NAMALWA (cell line): ENCODE data around the gene CNTN4.

Experiments used
- DNase-seq: peaks from one replicate; pipeline ENCODE4 v3.0.0-alpha.2; 2015; ENCODE audit warnings: low spot score

Gene CNTN4

DNA sequence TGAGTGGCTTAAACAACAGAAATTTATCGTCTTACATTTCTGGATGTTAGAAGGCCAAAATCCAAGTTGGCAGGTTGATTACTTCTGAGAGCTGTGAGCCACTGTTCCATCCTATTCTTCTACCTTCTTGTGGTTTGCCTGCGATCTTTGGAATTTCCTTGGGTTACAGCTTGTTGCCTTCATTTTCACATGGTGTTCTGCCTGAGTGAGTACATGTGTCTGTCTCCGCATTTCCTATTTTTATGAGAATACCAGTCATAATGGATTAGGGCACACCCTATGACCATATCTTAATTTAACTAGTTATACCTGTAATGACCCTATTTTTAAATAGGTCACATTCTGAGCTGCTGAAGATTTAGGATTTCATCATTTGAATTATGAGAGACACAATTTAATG is 294.3 kb downstream of the CNTN4 start:
- no peak for DNase-seq

DNA sequence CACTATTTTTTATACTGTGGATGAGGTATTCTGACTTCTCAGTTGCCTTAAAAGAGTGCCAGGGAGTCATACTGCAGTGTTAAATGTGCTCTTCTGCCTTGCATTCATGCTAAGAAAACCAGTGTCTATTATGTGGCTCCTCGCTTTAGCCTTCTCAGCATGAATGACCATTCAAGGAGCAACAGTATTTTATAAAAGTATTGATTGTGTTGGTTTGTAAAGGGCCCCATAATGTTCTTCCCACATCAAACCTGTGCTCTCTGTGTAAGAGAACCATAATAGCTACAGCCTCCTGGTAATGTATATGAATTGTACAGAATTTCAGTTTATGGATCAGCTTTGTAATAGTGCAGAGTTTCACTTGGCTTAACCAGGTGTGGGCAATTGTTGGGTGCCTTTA is 316.4 kb downstream of the CNTN4 start:
- no peak for DNase-seq

DNA sequence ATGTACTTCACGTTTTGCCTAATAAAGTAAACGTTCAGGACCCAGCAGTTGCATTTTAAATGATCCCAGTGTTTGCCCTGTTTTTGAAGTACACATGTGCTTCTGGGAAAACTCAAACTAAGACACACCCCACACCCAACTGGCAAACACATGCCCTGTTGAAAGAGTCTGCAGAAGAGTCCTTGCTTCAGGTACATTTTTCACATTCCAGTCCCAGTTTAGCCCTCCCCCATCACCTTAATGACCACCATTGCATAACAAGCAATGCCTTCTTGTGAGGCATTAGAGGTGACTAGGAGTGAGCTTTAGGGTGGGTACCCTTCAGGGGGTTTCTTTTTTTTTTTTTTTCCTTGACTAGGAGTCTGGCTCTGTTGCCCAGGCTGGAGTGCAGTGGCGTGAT is 322.3 kb downstream of the CNTN4 start:
- no peak for DNase-seq

DNA sequence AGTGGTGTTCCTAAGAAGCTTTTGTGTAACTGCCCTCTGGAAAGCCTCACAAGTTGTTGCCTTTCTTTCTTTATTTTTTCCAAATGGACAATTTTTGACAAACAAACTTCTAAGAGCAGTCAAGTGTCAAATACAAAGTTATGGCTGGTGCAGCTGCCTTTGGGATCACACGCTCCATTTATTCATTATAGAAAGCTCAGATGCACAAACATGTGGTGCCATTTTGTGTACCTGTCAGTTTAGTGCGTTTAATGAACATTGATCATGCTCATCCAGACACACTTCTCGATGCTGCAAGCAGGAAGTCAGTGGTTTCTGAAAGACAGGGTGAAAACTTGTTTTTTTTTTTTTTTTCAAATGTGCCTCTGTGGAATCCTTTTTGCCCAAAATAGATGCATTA is 324.5 kb downstream of the CNTN4 start:
- DNase-seq: no peak

DNA sequence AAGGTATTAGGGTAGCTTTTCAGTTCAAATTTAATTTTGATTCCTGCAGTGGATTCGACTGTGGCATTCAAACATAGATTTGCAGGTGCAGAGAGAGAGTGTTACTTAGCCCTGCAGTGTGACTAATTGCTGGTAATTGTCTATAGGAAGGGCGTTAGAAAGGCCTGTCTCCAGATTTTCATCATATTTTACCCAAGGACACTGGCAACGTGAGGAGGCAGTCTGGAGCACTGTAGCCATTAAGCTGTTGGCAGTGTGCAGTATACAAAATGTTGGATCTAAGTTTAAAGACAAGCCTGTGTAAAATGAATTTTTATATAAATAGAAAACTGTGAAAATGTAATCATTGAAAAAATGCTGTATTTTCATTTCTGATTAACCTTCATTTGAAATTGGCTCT is 342.9 kb downstream of the CNTN4 start:
- no peak for DNase-seq

DNA sequence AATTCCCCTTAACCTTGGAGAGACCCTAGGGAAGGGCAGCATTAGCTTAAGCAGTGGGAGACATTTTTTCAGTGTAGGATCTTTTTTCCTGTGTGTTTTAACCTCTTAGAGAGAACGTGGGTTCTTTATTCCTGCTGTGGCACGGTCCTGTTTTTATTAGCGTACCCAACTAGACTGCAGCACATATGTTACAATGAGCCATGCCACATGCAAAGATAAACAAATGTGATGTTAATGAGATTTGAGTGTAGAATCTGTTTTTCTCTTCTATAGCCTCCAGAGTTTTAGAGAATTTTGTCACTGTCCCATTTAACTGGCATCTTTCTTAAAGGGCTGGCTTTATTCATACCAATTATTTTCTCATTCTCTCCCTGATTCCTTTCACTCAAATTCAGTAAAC is 347.5 kb downstream of the CNTN4 start:
- DNase-seq: no peak

DNA sequence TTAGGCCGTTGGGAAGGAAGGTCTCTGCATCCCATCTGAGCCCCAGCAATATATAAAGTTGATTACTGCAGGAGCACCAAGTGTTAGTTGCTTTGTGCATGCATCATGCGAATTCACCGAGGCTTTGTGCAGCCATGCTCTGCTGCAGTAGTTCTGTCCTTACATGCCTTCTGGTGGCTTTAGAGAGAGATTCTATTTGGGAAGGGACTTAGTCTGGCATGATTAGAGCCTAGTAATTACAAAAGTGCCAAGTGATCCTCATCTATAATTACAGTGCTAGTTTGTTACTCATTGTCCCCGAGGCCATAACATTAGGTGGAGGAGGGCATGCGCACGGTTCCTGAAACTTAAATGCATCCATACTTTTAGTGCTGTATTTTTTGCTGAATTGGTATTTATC is 353.6 kb downstream of the CNTN4 start:
- DNase-seq: no peak

DNA sequence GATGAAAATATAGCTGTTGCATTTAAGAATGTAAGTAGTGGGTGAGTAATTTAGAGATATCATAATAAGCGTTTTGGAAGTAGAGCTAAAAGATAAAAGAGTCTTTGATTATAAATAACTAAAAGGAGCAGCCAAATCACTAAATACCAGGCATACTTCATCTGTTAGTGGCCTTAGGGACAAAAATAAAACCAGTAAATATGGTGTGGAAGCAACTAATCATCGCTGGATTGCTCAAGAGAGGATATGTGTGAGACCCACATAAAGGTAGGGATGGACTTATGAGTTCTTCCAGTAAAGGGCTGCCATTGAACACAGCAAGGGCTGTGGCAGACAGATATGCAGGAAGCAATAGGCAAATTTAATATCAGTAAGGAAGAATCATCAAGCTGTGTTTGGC is 356.2 kb downstream of the CNTN4 start:
- DNase-seq: no peak

DNA sequence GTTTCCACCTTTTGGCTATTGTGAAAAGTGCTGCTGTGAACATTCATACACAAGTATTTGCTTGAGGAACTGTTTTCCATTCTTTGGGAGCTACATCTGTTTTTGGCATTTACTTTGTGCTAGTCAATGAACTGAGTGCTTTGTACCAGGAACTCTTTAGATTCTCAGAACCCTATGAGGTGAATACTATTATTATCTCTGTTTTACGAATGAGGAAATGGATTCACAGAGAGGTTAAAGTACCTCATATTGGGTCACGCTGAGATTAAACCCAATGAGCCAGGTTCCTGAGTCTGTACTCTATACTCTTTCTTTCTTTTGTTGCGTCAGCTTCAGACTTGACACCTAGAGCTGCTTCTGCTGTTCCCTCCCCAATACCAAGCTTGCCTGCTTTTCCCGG is 358.1 kb downstream of the CNTN4 start:
- DNase-seq: no peak

DNA sequence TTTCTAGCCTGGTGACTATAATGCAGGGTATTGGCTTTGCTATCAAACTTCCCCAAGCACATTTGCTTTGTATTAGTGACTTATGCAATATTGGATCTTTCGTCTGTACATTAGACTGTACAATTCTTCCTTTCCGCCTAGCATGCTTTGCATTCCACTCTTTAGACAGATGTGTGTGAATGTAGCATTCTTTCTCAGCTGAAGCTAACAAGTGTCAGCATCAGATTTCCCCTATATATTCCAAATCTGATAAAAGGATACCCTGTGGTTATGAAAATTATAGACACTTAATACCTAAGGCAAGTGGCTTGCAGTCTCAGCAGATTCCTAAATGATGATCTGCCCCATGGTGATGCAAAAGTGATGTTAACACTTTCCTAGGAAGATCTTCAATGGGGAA is 360.1 kb downstream of the CNTN4 start:
- no peak for DNase-seq

DNA sequence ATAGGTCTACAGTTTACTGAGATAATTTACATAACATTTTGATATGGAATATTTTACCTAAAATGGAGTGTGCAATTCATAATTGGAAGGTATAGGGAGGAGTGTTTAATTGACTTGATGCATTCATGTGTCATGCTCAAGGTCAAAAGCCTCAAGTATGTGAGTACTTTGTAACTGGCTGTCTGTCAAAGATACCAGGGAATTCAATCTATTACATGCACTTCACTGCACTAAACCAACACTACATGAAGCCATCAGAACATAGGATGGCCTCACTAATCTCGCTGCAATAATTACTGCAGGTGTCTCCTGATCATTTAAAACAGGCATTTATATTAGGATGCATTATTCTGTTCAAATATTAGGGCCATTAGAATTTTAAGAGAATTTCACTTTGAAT is 367.2 kb downstream of the CNTN4 start:
- no peak for DNase-seq

DNA sequence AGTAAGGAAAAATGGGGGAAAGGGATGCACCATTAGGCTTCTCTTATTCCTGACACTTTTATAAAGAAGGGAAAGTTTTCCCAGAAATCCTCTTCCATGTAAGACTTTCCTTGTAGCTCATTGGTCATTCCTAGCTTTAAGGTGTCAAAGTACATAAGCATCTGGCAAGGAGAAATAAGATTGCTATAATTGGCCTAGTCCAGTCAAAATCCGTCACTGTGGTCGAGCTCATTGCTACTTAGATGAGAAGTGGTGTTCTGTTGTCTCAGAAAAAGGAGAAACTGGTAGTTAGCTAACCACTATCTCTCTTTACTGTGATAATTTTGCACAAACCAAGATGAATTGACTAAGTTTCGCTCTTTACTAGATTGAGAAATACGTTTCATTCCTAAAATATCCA is 370.1 kb downstream of the CNTN4 start:
- no peak for DNase-seq

DNA sequence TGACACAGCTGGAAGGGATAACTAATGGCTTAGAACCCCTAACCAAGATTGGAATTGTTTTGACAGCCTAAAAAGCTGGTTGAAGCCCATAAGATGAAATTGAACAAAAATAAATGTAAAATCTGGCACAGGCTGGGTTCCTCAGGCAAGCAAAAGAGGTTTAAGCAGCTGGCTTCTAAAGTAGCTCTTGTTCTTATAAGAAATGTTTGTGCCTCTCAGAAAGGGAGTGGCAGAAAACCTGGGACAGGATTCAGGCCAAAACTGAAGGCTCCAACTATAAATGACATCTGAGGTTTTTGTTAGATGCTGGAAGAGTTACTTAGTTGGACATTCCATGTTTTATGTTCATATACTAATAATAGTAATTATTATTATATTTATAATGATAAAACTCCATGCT is 378.3 kb downstream of the CNTN4 start:
- no peak for DNase-seq

DNA sequence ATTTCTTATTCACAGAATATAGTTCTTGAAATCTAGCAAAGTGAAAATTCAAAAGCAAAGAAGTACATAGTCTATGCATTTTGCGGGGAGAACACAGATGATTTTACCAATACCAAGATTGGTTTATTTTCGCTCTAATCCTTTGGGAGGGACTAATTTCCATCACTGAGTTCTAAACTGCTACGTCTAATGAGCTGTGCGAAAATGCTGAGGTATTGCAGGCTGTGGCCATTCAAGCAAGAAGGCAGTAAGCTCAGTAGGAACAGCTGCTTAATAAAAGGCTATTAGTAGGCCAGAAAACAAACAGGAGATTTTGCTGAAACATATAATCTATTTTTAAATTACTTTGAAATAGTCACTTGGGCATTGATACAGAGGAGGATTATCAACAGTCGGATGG is 379.0 kb downstream of the CNTN4 start:
- no peak for DNase-seq

DNA sequence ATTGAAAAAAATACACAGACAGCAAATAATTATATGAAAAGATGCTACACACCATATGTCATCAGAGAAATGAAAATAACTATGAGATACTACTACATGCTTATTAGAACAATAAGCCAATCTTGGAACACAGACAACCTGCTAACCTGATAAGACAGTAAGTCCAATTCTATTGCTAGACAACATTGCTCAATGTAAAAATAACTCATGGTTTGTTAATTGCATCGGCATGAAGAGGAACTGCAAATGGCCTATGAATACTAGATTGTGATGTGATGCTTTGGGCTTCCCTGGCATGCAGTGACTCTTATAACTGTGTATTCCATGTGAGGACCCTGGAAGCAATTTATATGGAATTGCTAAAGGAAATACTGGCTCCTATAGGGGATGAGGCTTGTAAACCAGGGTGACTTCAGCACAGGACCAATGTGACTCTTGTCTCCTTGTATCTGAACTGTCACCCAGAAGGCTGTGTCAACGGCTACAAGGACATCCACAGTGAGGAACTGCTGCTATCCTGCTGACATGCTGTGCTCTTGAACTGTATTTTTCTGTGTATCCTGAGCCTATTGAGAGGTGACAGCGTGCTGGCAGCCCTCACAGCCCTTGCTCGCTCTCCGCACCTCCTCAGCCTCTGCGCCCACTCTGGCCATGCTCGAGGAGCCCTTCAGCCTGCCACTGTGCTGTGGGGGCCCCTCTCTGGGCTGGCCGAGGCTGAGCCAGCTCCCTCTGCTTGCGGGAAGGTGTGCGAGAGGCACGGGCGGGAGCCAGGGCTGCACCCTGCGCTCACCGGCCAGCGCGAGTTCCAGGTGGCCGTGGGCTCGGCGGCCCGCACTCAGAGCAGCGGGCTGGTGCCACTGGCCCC is 385.7 kb downstream of the CNTN4 start:
- DNase-seq: no peak

DNA sequence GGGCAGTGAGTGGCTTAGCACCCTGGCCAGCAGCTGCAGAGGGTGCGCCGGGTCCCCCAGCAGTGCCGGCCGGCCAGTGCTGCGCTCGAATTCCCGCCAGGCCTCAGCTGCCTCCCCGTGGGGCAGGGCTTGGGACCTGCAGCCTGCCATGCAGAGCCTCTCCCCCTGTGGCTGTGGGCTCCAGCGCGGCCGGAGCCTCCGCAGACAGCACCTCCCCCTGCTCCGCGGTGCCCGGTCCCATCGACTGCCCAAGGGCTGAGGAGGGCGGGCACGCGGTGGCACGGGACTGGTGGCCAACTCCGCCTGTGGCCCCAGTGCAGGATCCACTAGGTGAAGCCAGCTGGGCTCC is 386.3 kb downstream of the CNTN4 start:
- DNase-seq: no peak

DNA sequence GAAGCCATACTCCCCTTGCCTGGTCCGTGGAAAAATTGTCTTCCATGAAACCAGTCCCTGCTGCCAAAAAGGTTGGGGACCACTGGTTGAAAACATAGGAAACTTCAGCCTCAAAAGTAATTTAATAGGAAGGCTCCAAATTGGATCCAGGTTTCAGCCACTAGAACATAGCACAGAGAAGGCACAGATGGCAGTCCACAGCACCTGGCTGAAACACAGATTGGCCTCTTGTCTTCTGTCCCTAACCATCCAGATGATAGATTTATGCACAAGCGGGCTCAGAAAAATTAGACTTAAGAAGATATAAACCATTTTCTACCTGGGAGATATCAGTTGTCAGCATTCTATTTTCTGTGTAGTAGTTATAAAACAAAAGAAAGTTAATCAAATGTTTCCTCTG is 397.1 kb downstream of the CNTN4 start:
- DNase-seq: no peak

DNA sequence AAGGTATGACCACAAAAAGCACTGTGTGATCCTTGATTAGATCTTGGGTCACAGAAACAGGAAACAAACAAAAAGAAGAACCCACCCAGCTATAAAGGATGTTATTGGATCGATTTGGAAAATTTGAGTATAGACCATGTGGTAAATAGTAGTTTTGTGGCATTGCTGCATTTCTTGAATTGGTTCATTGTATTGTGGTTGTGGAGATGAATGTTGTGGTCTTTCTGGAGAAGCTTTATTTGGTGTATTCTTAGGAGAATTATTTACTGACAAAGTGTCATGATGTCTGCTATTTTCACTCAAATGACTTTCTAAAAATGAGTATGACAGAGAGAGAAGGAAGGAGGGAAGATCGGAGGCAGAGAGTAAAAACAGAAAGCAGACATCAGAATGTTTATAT is 406.2 kb downstream of the CNTN4 start:
- no peak for DNase-seq

DNA sequence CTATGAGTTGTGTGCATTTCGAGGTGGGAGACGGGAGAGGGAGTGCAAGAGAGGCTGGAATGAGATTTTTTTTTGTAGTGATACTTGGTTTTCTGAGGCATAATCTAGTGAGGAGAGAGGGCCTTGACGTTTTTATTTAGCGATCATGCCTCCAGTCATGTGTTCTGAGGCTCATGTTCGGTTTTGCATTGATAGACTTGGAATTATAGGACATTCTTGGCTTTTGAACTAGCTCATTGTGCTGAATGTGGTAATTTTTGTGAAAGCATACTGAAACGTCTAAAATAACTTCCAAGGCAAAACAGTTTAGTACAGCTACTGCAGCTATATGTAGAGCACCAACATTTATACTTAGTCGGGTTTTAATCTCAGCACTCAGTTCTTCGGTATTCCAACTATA is 408.1 kb downstream of the CNTN4 start:
- DNase-seq: no peak

DNA sequence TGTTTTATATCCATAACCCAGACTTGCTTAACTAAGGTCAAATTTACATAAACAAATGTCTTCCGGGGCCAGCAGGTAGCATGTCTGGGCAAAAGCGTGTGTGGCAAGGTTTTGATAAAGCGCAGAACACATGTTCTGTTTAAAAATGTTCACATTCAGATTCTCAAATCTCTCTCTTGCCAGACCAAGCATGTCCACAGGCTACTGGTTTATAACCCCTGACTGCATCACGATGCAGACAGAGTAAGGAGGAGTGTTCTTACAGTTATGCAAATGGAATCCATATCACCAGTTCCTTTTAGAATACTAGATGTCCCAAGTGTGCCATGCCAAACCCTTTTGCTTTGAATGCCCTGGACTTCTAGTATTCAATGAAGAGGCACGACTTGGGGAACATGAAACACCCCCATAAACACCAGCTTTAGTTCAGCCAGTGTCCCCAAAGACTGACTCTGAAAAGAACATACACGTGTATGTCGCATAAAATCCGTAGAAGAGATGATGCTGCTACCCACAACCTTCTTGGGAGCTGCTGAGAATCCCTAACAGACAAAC is 412.0 kb downstream of the CNTN4 start:
- DNase-seq: no peak

DNA sequence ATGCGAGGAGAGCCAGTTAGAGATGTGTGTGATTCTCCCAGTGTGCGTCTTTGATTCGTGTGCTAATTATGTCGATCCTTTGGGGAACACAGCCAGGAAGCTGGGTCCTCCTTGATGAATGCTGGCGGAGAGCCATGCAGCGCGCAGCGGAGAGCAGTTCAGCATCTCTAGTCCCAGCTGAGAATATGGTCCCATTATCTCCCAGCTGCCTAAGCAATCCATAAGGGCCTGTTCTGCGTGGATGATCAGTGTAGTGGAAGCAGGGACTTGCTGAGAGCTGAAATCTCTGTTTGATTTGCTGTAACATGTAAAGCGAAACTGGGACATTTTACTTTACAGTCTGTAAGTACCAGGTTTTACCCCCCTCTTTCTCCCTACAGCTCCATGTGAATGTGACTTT is 412.7 kb downstream of the CNTN4 start:
- no peak for DNase-seq

DNA sequence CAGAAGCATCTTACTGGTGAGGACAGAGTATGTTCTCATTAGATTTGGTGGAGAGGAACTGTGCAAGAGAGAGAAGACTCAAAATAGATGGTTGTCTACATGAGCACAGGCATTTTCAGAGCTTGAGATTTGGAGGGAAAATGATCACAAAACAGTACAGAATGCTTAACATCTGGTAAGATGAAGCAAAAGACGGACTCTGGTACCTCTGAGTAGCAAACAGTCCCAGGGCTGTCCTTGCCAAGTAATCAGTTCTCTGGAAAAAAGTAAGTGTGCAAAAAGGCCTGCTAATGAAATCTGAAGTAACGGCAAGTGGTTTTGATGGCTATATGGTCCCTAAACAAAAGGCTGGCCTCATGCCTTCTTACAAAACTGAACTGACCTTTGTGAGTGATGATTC is 414.2 kb downstream of the CNTN4 start:
- no peak for DNase-seq

DNA sequence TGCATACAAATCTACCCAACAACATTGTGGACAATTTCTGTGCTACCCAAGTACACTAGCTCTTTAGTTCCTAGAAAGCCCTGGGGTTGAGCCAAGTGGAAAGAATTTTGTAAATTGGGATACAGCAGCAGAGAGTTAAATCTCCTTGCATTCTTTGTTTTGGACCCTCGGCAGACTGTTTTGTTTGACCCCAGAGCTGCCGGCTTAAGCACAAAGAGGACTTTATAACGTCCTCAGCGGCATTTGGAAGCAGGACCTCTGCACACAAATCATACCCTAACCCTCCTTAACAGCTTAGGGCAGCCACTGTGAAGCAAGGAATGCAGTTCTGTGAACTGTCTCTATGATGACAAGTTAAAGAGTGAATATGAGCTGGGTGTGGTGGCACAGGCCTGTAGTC is 415.3 kb downstream of the CNTN4 start:
- no peak for DNase-seq

DNA sequence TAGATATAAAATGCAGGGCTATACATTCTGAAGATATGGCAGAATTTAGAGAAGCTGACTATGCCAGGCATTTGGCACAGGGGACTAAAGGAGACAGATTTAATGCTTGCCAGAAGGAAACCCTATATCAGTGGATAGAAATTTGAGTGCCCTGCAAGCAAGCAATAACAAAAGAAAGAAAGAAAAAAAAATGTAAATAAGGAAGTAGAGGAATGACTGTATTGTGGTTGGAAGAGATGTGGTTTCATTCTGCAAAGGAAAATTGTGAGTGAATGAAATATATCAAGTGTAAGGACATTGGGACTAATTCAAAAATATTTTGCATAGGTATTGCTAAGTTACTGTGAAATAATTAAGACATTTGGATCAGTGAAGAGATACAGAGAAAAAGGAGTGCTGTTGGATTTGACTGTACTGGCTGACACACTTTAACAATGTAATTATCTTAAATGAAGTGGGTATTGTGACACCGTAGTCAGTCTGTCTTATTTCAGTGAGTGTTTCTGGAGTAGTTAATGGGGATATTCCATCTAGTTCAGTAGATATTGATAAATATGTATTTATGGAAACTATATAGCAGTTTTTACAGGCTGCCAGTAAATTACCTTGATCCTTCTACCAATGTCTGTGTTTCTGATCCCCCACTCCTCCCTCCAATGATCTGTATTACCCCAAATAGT is 418.2 kb downstream of the CNTN4 start:
- DNase-seq: no peak
